PFSK-1 (cell line): ENCODE data around the gene SRD5A2.

ENCODE experiments used
- POLR2AphosphoS5 ChIP-seq: IDR thresholded peaks from 2 replicates; pipeline ENCODE4 v1.6.1; 2012; ENCODE audit warnings: low read depth, mild to moderate bottlenecking, control low read depth, low read length, moderate library complexity
- REST ChIP-seq, 2 experiments: IDR thresholded peaks; 2 replicates each; pipeline versions ENCODE4 v1.6.1 to v1.8.0; 2011 to 2012; ENCODE audit warnings: low read depth in 2 of 2, low read length in 2 of 2, control low read depth in 1 of 2, inconsistent platforms in 1 of 2, mild to moderate bottlenecking in 1 of 2, moderate library complexity in 1 of 2; ENCODE audit not compliant: insufficient read depth in 1 of 2
- SIN3A ChIP-seq: IDR thresholded peaks from 2 replicates; pipeline ENCODE4 v1.6.1; 2012; ENCODE audit warnings: mild to moderate bottlenecking, low read length, moderate library complexity, borderline replicate concordance; ENCODE audit not compliant: insufficient read depth
- TAF1 ChIP-seq: IDR thresholded peaks from 2 replicates; pipeline ENCODE4 v1.6.1; 2012; ENCODE audit warnings: low read length, control low read depth, borderline replicate concordance; ENCODE audit not compliant: insufficient read depth

- TF ChIP-seq TAF1 (no peak), POLR2AphosphoS5 (no peak), SIN3A (no peak), REST (IDR thresholded peaks at IDR 0.05; ENCODE audit: insufficient read depth in 1 of 2, low read depth in 2 of 2, low read length in 2 of 2) (no peak)
Measured at GRCh38 chr2:31474296-31474695, 106.4 kb downstream of the SRD5A2 start.
